WTC11 (cell line): ENCODE results near the gene KIF5A.

Experiments used
- ATF3 ChIP-seq: sonication (generic); formaldehyde crosslinking; conservative IDR thresholded peaks from 2 replicates; pipeline ENCODE4 v1.8.1; 2022; ENCODE audit warnings: mild to moderate bottlenecking, missing genetic modification reagents
- CREM ChIP-seq: sonication (generic); formaldehyde crosslinking; IDR thresholded peaks from 2 replicates; pipeline ENCODE4 v1.8.1; 2022; ENCODE audit warnings: mild to moderate bottlenecking, missing genetic modification reagents, moderate library complexity
- CTCF ChIP-seq: fragments of 200-600 bp; IDR thresholded peaks from 2 replicates; pipeline ENCODE4 v1.8.0; 2022; ENCODE audit warnings: antibody characterized with exemption
- ELF4 ChIP-seq: sonication (generic); formaldehyde crosslinking; IDR thresholded peaks from 2 replicates; pipeline ENCODE4 v1.8.1; 2022; ENCODE audit warnings: low read depth, mild to moderate bottlenecking, moderate library complexity, missing genetic modification reagents
- ETV6 ChIP-seq: sonication (generic); formaldehyde crosslinking; IDR thresholded peaks from 2 replicates; pipeline ENCODE4 v1.8.1; 2022; ENCODE audit warnings: mild to moderate bottlenecking, missing genetic modification reagents
- FOXK1 ChIP-seq: sonication (generic); formaldehyde crosslinking; IDR thresholded peaks from 2 replicates; pipeline ENCODE4 v1.8.0; 2022; ENCODE audit warnings: mild to moderate bottlenecking, moderate library complexity, missing genetic modification reagents
- NR2C2 ChIP-seq: sonication (generic); formaldehyde crosslinking; IDR thresholded peaks from 2 replicates; pipeline ENCODE4 v1.8.0; 2022; ENCODE audit warnings: mild to moderate bottlenecking, missing genetic modification reagents
- OVOL2 ChIP-seq: fragments of 250-450 bp; sonication (Bioruptor Pico); IDR thresholded peaks from 2 replicates; pipeline ENCODE4 v1.9.0; 2021; ENCODE audit warnings: mild to moderate bottlenecking, borderline replicate concordance
- SP1 ChIP-seq: sonication (generic); formaldehyde crosslinking; conservative IDR thresholded peaks from 2 replicates; pipeline ENCODE4 v1.8.1; 2022; ENCODE audit warnings: missing genetic modification reagents
- USF2 ChIP-seq: sonication (generic); formaldehyde crosslinking; IDR thresholded peaks from 2 replicates; pipeline ENCODE4 v1.8.1; 2023; ENCODE audit warnings: mild to moderate bottlenecking, missing genetic modification reagents, moderate library complexity
- ZNF219 ChIP-seq: sonication (generic); formaldehyde crosslinking; IDR thresholded peaks from 2 replicates; pipeline ENCODE4 v1.8.0; 2023; ENCODE audit warnings: missing genetic modification reagents, mild to moderate bottlenecking, borderline replicate concordance
- ZNF317 ChIP-seq: sonication (generic); formaldehyde crosslinking; IDR thresholded peaks from 2 replicates; pipeline ENCODE4 v1.8.1; 2023; ENCODE audit warnings: low read depth, mild to moderate bottlenecking, moderate library complexity, missing genetic modification reagents, borderline replicate concordance
- TF ChIP-seq, protein P1 (sequence below): sonication (generic); formaldehyde crosslinking; conservative IDR thresholded peaks from 2 replicates; pipeline ENCODE4 v1.8.1; 2023; ENCODE audit warnings: mild to moderate bottlenecking, low read depth, missing genetic modification reagents, moderate library complexity
- TF ChIP-seq, protein P2 (sequence below): sonication (generic); formaldehyde crosslinking; IDR thresholded peaks from 2 replicates; pipeline ENCODE4 v1.8.0; 2022; ENCODE audit warnings: mild to moderate bottlenecking, missing genetic modification reagents

GRCh38 chr12:57581802-57582201 lies 32.0 kb downstream of the KIF5A start:
- no peak for TF ChIP-seq FOXK1
- TF ChIP-seq ZNF219 (CRISPR knock-in tag) = no peak
- TF ChIP-seq ATF3 (CRISPR knock-in tag) = no peak
- TF ChIP-seq CTCF = no peak
- TF ChIP-seq NR2C2 (CRISPR knock-in tag) = no peak
- no peak for TF ChIP-seq ELF4 (CRISPR knock-in tag)
- TF ChIP-seq, protein P1, sequence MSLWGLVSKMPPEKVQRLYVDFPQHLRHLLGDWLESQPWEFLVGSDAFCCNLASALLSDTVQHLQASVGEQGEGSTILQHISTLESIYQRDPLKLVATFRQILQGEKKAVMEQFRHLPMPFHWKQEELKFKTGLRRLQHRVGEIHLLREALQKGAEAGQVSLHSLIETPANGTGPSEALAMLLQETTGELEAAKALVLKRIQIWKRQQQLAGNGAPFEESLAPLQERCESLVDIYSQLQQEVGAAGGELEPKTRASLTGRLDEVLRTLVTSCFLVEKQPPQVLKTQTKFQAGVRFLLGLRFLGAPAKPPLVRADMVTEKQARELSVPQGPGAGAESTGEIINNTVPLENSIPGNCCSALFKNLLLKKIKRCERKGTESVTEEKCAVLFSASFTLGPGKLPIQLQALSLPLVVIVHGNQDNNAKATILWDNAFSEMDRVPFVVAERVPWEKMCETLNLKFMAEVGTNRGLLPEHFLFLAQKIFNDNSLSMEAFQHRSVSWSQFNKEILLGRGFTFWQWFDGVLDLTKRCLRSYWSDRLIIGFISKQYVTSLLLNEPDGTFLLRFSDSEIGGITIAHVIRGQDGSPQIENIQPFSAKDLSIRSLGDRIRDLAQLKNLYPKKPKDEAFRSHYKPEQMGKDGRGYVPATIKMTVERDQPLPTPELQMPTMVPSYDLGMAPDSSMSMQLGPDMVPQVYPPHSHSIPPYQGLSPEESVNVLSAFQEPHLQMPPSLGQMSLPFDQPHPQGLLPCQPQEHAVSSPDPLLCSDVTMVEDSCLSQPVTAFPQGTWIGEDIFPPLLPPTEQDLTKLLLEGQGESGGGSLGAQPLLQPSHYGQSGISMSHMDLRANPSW (CRISPR knock-in tag) = no peak
- no peak for TF ChIP-seq USF2 (CRISPR knock-in tag)
- TF ChIP-seq, protein P2, sequence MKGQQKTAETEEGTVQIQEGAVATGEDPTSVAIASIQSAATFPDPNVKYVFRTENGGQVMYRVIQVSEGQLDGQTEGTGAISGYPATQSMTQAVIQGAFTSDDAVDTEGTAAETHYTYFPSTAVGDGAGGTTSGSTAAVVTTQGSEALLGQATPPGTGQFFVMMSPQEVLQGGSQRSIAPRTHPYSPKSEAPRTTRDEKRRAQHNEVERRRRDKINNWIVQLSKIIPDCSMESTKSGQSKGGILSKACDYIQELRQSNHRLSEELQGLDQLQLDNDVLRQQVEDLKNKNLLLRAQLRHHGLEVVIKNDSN (CRISPR knock-in tag) = no peak
- TF ChIP-seq ETV6 = no peak
- no peak for TF ChIP-seq CREM (CRISPR knock-in tag)
- no peak for TF ChIP-seq OVOL2
- TF ChIP-seq SP1 (CRISPR knock-in tag) = no peak
- TF ChIP-seq ZNF317 (CRISPR knock-in tag) = no peak
